RPMI7951 (cell line): ENCODE results near the gene TMEM114. TPM values are rescaled to one million over a fixed set of nuclear protein-coding genes. Genes with fewer than 3 reads are reported as not detected.
A peak's percentile ranks its signal among the peaks of the same experiment; 100 is the strongest.

ENCODE experiments used
- DNase-seq: peaks from one replicate; pipeline ENCODE4 v3.0.0-alpha.2; 2012; ENCODE audit warnings: low read depth
- total RNA-seq: library from RNA; depleted of rRNA; stranded (reverse); fragments of >200 nt; shearing (Covaris generic); gene quantifications from 2 replicates; pipeline ENCODE4 v1.2.3, GENCODE V29; 2014

TMEM114 gene
- total RNA-seq, 1 experiment from 2014 or later, result not detected

GRCh38 chr16:8611886-8612600, 21.7 kb upstream of the TMEM114 start:
- DNase-seq, result no peak

GRCh38 chr16:8611122-8611521, 20.8 kb upstream of the TMEM114 start:
- DNase-seq, result no peak

GRCh38 chr16:8607214-8607613, 16.9 kb upstream of the TMEM114 start:
- DNase-seq, result no peak

GRCh38 chr16:8605554-8605953, 15.2 kb upstream of the TMEM114 start:
- no peak for DNase-seq

- no peak for DNase-seq
Measured at GRCh38 chr16:8600144-8600775, 9.9 kb upstream of the TMEM114 start.

- DNase-seq, result no peak
Measured at GRCh38 chr16:8596581-8596980, 6.3 kb upstream of the TMEM114 start.

- DNase-seq, result no peak
Measured at GRCh38 chr16:8595783-8596182, 5.5 kb upstream of the TMEM114 start.

- DNase-seq, result no peak
Measured at GRCh38 chr16:8594149-8594666, 3.9 kb upstream of the TMEM114 start.

- no peak for DNase-seq
Measured at GRCh38 chr16:8591451-8591850, 1.1 kb upstream of the TMEM114 start.

GRCh38 chr16:8590811-8591210, 500 bp upstream of the TMEM114 start:
- no peak for DNase-seq

GRCh38 chr16:8589057-8589899, 1.0 kb downstream of the TMEM114 start:
- no peak for DNase-seq

- no peak for DNase-seq
Measured at GRCh38 chr16:8588682-8589056, 1.6 kb downstream of the TMEM114 start.

GRCh38 chr16:8587065-8587464, 3.2 kb downstream of the TMEM114 start:
- DNase-seq, result no peak

- no peak for DNase-seq
Measured at GRCh38 chr16:8585857-8586256, 4.5 kb downstream of the TMEM114 start.

GRCh38 chr16:8585041-8585440, 5.3 kb downstream of the TMEM114 start:
- no peak for DNase-seq

- DNase-seq, result no peak
Measured at GRCh38 chr16:8583732-8584131, 6.6 kb downstream of the TMEM114 start.

GRCh38 chr16:8583199-8583598, 7.1 kb downstream of the TMEM114 start:
- peak; percentile 39 for DNase-seq

GRCh38 chr16:8581831-8582580, 8.3 kb downstream of the TMEM114 start:
- no peak for DNase-seq

GRCh38 chr16:8579559-8579958, 10.8 kb downstream of the TMEM114 start:
- no peak for DNase-seq

GRCh38 chr16:8577678-8578304, 12.5 kb downstream of the TMEM114 start:
- no peak for DNase-seq
